HG03280 (cell line): ENCODE data around the gene ID3.
"Not testable (repeated sequence)": the region's sequence is repeated elsewhere in the genome, so short reads cannot be mapped to it uniquely, and the experiment has no call there.

Source experiments
- ATAC-seq: cut with Tn5 transposase; IDR thresholded peaks from one replicate; pipeline ENCODE4 v1.9.1; 2021; ENCODE audit warnings: mild to moderate bottlenecking, moderate library complexity; ENCODE audit not compliant: unreplicated experiment

Gene ID3

DNA sequence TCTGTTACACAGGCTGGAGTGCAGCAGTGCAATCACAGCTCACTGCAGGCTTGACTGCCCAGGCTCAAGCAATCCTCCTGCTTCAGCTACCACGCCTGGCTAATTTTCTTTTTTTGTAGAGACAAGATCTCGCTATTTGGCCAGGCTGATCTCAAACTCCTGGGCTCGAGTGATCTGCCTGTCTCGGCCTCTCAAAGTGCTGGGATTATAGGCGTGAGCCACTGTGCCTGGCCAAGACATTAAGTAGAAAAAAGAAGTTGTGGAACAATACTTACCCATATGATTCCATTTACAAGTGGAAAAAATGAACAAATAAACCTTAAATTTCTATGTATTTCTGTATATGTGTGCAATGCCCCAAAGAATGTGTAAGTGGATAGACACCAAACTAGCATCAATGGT lies 30.3 kb upstream of the ID3 start:
- no peak for ATAC-seq

DNA sequence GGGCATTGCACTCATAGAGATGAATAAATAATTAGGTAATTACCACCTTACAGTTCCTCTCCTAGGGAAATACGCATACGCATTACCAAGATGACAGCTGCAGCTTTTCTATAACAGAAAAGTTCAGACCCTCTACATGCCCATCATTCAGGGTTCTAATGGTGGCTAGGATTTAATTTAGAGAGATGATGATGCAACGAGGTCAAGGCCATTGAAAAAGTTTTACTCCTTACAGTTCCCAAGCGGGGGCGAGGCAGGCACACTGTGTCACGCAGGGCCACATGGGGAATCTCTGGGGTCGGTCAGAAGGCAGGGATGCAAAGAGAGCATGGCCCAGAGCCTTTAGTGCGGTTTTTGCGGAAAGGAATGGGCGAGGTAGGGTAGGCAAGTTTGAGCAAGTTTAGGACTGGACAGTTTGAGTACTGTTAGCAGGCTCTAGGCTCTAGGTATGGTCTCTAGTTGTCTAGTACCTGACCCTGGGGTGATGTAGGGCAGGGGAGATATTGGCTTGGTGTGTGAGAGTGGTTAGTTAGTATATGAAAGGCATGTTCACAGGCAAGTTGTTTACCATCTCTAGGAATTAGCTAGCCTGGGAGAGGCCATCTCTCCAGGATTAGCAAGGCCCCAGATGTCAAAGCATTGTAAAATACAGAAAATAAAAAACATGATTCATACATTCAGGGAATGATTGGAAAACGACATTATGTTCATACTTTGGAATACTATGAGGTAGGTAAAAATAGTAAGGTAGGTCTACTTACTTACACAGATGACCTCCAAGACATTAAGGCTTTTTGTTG lies 29.6 kb upstream of the ID3 start:
- no peak for ATAC-seq

DNA sequence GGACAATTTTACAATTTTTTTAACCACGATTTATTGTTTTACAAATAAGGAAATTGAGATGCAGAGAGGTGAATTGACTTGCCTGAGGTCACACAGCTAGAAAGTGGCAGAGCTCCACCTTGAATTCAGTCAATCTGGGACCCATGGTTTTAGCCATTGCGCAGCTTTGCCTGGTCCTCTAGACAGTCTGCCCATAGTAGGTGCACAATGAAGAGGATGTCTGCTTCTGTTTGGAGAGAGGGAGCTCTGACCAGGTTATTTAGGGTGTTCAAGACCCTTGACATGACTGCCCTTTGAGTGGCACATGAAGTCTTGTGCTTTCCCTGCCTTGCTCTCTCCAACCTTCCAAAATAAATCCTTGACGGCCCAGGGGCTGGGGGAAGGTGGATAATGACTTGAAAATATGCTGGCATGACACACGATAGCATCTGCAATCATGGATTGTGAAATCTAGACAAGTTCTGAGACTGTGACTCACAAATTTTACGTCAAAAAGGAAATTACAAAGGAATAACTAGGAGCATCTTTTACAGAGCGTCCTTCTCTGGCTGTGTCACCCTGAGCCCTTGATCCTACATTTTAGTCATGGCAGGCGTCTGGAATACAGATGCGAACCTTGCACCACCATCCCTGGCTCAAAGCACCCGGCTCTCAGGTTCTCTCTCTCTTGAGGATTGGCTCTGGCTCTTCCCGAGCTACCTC lies 26.2 kb upstream of the ID3 start:
- ATAC-seq: no peak

DNA sequence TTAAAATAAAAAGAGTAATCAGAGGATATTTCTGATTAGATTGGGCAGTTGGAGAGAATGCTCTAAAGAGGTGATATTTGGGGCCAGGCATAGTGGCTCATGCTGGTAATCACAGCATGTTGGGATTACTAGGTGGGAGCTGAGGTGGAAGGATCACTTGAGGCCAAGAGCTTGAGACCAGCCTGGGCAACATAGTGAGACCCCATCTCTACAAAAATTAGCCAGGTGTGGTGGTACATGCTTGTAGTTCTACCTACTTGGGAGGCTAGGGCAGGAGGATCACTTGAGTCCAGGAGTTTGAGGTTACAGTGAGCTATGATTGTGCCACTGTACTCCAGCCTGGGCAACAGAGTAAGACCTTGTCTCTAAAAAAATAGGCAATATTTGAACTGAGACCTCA lies 24.4 kb upstream of the ID3 start:
- ATAC-seq: not testable (repeated sequence)

DNA sequence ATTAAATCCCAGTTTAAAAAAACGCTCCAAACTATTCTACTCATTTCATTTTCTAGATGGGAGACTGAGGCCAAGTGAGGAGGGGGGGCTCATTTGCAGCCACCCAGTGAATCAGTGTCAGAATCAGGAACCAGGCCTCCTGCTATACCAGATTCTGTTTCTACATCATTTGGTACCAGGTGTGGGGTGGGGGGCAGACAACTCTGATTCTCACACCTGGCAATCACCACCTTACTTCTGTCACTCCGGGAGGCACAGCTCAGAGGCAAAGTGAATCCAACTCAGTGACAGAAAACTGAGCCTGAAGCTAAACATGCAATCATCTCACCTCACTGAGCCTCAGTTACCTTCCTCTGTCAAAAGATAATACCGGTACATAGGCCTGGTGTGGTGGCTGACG lies 23.5 kb upstream of the ID3 start:
- no peak for ATAC-seq

DNA sequence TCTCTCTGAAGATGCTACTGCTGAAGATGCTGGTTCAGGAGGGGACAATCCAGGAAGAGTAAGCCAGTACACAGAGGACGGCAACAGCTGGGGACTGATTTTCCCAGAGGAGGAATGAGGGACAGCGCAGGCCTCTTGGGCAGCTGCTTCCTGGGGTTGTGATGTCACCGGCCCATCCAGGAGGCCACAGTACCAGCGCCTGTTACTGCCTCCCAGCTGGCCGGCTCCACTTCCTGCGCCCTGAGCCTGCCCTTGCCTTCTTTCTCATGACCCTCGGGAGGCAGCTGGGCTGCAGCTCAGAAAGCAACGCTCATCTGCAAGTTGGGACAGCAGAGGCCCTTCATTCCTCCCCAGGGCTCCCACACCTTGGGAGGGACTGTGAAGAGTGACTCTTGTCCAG lies 21.9 kb upstream of the ID3 start:
- ATAC-seq: no peak

DNA sequence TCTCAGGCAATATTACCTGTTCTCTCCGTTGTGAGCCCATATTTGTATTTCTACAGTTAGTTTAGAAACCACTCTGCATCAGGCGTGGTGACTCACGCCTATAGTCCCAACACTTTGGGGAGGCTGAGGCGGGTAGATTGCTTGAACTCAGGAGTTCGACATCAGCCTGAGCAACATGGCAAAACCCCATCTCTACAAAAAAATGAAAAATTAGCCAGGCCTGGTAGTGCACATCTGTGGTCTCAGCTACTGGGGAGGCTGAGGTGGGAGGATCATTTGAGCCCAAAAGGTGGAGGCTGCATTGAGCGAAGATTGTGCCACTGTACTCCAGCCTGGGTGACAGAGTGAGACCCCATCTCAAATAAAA lies 19.7 kb upstream of the ID3 start:
- no peak for ATAC-seq

DNA sequence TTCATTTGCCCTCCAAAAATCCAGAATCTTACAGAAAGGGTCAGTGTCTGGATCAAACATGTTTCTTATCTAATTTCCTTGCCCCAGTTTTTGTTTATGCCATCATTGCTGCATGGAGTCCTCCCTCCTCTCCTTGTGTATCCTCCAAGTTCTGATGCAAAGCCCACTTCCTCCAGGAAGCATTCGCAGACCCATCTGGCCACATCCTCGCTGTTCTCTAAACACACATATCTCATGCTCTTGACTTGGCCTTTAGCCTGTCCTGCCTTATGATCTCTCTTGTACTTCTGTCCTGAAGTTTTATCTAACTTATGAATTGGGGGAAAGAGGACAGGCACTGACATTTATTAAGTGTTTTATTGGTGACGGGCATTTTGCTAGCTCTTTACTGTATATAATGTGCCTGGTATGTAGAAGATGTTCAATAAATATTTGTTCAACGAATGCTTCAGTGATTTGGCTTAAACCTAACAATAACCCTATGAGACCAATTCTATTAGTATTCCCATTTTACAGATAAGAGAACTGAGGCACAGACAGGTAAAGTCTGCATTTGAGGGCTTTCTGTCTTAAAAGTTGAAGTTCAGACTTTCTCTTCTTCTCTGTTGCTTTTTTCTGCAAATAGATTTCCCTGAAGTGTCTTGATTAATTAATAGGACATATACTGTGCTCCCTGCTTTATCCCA lies 19.2 kb upstream of the ID3 start:
- no peak for ATAC-seq

DNA sequence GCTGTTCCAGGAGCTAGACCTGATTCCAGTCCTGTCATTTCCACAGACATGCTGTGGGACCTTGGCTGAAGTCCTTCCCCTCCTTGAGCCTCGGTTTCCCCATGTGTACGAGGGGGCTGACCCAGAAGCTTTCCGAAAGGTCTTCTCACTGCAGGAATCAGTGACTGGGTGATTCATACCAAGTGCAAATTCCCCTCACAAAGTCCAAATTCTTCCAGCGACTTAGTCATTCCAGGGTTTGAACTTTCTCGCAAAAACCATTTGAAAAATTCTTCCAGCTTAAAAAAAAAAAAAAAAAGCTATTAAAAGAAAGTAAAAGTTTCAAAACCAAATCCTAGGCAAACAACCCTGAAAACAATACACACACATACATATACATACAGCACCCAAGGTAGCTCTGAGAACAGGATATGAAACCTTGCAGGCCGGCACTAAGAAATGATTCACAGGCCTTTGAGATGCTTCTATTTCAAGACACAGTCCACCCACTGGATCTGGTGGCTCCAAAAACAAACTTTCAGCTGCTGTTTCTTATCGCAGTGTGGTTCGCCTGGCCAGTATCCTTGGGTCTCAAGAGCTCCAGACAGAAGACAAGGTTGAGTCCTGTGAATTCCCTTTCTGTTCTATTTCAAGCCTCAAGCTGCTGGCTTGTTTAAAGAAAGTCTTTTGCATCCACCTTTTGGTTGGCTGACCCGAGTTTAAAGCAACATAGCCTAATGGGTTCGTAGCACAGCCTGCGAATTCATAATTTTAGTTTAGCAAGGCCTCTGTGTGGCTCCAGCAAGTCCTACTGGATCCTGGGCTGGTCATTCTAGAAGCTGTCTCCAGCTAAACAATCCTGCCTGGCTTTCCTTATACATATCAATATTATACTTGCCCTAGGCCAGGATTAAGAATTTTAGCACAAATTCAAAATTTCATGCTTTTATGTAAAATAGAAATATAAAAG lies 18.0 kb upstream of the ID3 start:
- peak; percentile 90 for ATAC-seq

DNA sequence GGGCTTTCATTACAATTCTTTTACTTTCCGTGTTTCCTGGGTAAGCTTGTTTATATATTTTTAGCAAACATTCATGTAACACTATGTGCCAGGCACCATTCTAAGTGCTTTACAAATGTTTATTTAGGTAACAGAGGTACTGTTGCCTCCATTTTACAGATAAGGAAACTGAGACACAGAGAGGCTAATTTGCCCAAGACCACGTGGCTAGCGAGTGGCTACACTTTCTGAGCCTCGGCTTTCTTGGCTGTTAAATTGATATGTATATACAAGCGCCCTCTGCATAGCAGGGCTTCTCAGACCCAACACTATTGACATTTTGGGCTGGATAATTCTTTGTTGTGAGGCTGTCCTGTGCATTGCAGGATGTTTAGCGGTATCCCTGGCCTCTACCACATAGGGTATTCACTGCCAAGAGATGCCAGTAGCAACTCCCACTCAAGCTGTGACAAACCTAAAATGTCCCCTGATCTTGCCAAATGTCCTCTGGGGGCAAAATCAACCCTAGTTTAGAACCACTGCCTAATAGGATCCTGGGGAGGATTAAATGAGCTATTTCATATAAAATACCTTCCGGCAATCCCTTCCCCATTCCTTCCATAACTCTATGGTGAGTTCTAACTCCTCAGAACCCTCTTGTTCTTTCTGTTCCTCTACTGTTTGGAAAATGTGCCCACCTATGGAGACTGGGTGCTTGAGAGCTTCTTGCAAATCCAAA lies 17.2 kb upstream of the ID3 start:
- ATAC-seq: no peak

DNA sequence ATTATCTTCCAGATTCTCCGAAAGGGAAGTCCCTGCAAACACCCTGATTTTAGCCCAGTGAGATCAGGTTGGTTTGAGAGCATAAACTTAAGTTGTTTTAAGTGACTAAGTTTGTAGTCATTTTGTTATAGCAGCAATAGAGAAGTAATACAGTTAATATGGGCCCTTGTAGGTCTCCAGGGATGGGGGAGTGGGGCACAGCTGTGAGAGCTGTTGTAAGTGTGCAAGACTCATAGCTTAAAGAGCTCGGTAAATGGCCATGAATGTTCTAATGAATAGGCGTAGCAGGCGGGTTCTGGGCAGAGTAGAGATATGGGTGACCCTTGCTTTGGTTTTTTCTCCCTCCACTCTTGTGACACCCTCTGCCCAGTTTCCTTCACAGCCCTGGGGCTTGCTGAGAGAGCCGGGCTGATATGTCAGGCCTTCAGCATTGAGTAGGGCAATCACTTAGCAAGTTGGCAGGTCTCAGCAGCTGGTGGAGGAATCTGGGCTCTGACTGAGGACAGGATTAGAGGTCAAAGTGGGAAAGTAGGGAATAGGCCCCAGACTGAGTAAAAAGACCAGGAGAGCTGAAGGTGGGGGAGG lies 16.0 kb upstream of the ID3 start:
- ATAC-seq: no peak

DNA sequence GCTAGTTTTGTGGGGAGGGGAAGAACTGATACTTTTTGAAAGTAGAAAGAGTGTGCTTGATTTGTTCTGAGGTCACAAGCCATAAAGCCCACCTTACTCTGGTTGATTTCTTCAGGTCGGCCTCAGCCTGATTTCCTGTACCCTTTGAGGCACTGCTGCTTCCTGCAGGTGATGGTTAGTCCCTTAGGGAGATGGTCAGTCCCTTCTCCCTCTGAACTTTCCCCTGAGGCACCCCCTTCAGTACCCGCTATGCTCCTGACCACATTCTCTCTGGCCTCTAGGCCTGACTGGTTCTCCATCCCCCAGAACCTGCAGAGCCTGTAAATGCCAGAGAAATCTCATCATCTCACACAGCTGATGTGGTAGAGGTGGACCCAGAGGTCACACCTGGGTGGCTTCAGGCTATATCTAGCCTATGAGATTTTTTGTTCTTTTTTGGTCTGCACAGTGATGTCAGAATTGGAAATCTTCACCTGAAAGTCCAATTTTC lies 15.0 kb upstream of the ID3 start:
- no peak for ATAC-seq

DNA sequence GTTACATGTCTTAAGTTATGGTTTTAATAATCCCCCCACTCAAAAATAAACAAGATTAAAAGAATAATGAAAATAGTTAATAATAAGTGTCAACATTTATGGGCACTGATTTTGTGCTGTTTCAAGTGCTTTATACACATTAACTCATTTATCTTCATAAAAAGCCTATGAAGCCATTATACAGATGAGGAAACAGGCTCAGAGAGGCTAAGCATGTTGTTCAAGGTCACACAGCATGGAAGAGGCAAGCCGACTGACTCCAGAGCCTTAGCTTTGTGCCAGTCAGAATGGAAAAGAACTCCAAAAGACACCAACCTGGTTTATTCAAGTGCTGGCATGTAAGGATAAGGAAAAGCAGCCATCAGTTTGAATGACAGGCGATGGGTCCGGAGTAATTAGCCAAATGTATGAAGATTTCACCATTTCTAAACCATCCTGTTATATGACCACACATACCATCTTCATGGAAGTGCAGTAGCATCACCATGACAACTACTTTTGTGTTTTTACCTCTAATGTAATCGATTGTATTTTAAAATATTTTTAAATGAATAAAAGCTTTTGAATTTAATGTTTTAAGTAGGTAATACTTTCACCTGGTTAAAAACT lies 14.4 kb upstream of the ID3 start:
- ATAC-seq: no peak

DNA sequence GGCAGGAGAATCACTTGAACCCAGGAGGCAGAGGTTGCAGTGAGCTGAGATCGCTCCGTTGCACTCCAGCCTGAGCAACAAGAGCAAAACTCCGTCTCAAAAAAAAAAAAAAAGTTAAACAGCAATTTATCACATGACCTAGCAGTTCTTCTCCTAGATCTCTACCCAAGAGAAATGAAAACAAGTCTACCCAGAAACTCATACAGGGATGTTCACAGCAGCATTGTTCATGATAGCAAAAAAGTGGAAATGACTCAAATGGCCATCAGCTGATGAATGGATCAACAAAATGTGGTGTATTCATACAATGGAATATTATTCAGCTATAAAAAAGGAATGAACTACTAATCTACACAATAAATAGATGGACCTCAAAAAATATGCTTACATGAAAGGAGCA lies 12.2 kb upstream of the ID3 start:
- no peak for ATAC-seq

DNA sequence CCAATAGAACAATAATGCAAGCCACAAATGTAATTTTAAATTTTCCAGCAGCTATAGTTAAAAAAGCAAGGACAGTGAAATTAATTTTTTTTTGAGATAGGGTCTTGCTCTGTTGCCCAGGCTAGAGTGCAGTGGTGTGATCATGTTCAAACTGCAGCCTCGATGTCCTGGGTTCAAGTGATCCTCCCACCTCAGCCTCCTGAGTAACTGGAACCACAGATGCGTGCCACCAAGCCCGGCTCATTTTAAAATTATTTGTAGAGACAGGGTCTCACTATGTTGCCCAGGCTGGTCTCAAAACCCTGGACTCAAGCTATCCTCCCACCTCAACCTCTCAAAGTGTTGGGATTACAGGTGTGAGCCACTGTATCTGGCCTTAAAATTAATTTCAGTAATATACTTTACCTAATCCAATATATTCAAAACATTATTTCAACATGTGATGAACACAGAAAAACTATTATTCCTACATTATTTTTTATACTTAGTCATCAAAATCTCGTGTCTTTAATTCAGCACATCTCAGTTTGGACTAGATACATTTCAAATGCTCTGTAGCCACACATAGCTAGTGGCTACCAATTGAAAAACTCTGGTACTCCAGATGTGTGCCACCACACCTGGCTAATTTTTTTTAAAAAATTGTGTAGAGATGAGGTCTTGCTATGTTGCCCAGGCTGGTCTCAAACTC lies 10.8 kb upstream of the ID3 start:
- ATAC-seq: no peak

DNA sequence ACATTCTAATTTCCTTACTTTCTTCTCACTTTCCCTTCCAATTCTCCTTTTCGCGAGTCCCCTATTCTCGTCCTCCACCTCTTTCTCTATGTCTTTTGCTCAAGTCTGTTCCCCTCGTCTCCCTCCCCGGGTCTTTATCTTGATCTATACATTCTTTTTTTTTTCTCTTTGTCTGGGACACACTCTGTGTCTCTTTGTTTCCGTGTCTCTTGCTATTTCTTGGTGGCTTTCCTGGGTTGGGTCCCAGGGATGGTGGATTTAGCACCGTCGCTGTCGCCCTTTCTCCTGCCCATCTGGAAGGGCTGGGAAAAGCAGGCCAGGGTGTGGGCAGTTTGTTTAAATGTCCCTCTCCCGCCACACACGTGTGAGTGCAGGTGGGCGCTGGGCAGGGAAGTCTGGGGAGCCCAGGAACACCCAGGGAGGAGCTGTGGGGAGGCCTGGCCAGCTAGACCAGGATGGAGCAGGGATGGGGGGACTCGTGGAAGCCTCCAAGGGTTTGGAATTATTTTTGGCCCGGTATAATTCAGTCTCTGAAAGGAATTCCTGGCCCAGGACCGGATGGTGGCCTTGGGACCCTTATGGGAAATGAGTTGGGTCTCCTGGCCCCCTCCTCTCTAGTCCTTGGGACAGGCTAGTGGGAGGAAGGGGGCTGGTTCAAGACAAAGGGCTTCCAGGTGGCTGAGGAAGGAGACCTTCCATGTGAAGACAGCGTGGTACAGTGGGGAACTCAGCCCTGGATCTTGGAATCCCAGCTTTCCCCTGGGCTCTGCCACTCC lies 9.5 kb upstream of the ID3 start:
- ATAC-seq: no peak

DNA sequence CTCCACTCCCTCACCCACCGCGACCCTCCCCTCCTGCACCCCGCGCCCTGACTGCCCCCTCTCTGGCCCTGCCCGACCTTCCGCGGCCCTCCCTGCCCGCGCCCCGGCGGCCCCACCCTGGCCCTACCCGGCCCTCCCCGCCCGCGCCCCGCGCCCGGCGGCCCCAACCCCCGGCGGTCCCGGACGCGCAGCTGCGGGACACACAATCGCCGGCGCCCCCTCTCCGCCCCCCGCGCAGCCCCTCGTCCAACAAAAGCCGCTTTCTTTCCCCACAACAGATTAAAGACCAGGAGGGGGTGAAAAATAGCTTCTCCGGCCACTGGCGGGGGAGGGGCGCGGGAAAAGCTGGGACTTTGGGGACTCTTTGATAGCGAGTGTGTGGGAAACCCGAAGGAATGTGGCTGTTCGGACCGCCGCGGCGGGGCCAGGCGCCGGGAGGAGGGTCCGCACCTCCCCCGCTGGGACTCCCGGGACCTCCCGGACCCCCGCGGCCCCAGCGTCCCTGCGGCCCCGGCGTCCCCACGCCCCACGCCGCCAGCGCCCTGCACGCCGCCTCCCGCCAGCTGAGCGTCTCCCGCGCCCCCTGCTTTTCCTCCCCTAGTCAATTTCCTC lies 8.8 kb upstream of the ID3 start:
- ATAC-seq: no peak

DNA sequence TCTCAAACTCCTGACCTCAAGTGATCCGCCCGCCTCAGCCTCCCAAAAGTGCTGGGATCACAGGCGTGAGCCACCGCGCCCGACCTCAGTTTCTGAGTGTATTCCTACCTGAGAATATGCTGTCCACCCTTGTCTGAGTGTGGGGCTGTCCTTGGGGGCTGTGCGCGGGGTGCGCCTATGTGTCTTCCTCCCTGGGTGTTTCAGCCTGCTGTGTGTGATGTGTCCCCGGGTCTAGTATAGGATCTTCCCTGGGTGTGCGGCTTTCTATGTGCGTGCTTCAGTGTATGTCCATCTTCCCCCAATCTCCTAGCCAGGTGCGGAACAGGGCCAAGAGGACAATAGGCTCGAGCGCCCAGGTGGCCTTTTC lies 8.3 kb upstream of the ID3 start:
- ATAC-seq: no peak
